ENCODE measurements around the gene PIP4K2A.

- peak in 1 of 4 donors; percentile 7 for TF ChIP-seq POLR2A (IDR thresholded peaks at IDR 0.05)
- TF ChIP-seq CTCF (IDR thresholded peaks at IDR 0.05) = no peak
- TF ChIP-seq POLR2AphosphoS5 (IDR thresholded peaks at IDR 0.05) = no peak
- no peak for TF ChIP-seq EP300 (IDR thresholded peaks at IDR 0.05)
Observed at GRCh38 chr10:22554461-22555182, 159.8 kb downstream of the PIP4K2A start.
